GM12892 (cell line): Measurements from ENCODE around the gene ABI1.

Experiments
- DNase-seq: peaks from one replicate; pipeline ENCODE4 v3.0.0; 2011; ENCODE audit not compliant: insufficient read length
- FAIRE-seq: peaks from 2 replicates; lab custom pipeline; 2011; peaks lifted over from hg19 to GRCh38; lab: Jason Lieb, UNC
- POLR2A ChIP-seq: IDR thresholded peaks from 2 replicates; pipeline ENCODE4 v1.6.1; 2011; ENCODE audit warnings: low read depth, low read length, control low read depth
- POLR2AphosphoS5 ChIP-seq: IDR thresholded peaks from 2 replicates; pipeline ENCODE4 v1.6.1; 2011; ENCODE audit warnings: low read depth, low read length, control low read depth
- TAF1 ChIP-seq: IDR thresholded peaks from 2 replicates; pipeline ENCODE4 v1.6.1; 2011; ENCODE audit warnings: low read depth, mild to moderate bottlenecking, control low read depth, low read length, borderline replicate concordance

ABI1 gene

GRCh38 chr10:26738301-26738911 is 122.4 kb downstream of the ABI1 start:
- no peak for FAIRE-seq
- TF ChIP-seq POLR2AphosphoS5 (no peak), POLR2A (no peak), TAF1 (no peak)

GRCh38 chr10:26737730-26738129 is 123.0 kb downstream of the ABI1 start:
- FAIRE-seq (peak; percentile 95), DNase-seq (peak; percentile 46)
- TF ChIP-seq POLR2AphosphoS5 (peak; percentile 78), POLR2A (peak; percentile 80), TAF1 (peak; percentile 48; the same call in 1 of the 2 replicates)

More at GRCh38 chr10:26738301-26738911, 122.4 kb downstream of the ABI1 start:
- DNase-seq: no peak

GRCh38 chr10:26735435-26735834 is 125.3 kb downstream of the ABI1 start:
- DNase-seq: no peak
- FAIRE-seq: no peak
- no peak for TF ChIP-seq POLR2A
- no peak for TF ChIP-seq TAF1
- no peak for TF ChIP-seq POLR2AphosphoS5

- no peak for DNase-seq
- TF ChIP-seq POLR2AphosphoS5: no peak
- no peak for TF ChIP-seq TAF1
- TF ChIP-seq POLR2A: no peak
- no peak for FAIRE-seq
Observed at GRCh38 chr10:26733750-26734568, 126.8 kb downstream of the ABI1 start.

- TF ChIP-seq TAF1 (no peak), POLR2A (no peak), POLR2AphosphoS5 (no peak)
- no peak for DNase-seq
- no peak for FAIRE-seq
Observed at GRCh38 chr10:26730552-26730951, 130.2 kb downstream of the ABI1 start.

- TF ChIP-seq TAF1: no peak
- TF ChIP-seq POLR2AphosphoS5: no peak
- TF ChIP-seq POLR2A: no peak
- FAIRE-seq (no peak), DNase-seq (no peak)
Observed at GRCh38 chr10:26729395-26729794, 131.4 kb downstream of the ABI1 start.

GRCh38 chr10:26728957-26729356 is 131.8 kb downstream of the ABI1 start:
- DNase-seq (no peak), FAIRE-seq (no peak)
- TF ChIP-seq POLR2AphosphoS5: no peak
- TF ChIP-seq TAF1: no peak

GRCh38 chr10:26727005-26727404 is 133.8 kb downstream of the ABI1 start:
- TF ChIP-seq POLR2A (no peak), POLR2AphosphoS5 (no peak), TAF1 (no peak)

GRCh38 chr10:26725837-26726727 is 134.7 kb downstream of the ABI1 start:
- FAIRE-seq (peak; percentile 98), DNase-seq (no peak)
- TF ChIP-seq POLR2A (no peak), POLR2AphosphoS5 (no peak), TAF1 (no peak)

More at GRCh38 chr10:26727005-26727404, 133.8 kb downstream of the ABI1 start:
- DNase-seq (no peak), FAIRE-seq (no peak)

- FAIRE-seq: no peak
- no peak for DNase-seq
- TF ChIP-seq POLR2AphosphoS5: no peak
- TF ChIP-seq TAF1: no peak
- no peak for TF ChIP-seq POLR2A
Observed at GRCh38 chr10:26723016-26723415, 137.7 kb downstream of the ABI1 start.

- DNase-seq (no peak), FAIRE-seq (no peak)
- TF ChIP-seq TAF1 (no peak), POLR2AphosphoS5 (no peak), POLR2A (no peak)
Observed at GRCh38 chr10:26721561-26721960, 139.2 kb downstream of the ABI1 start.

- FAIRE-seq (no peak), DNase-seq (no peak)
- TF ChIP-seq POLR2A: no peak
- no peak for TF ChIP-seq TAF1
- no peak for TF ChIP-seq POLR2AphosphoS5
Observed at GRCh38 chr10:26717476-26717875, 143.3 kb downstream of the ABI1 start.
